ENCODE measurements around the gene HPS4.

The HPS4 gene

GRCh38 chr22:26462051-26462450 lies 21.5 kb downstream of the HPS4 start:
- Histone ChIP-seq H3K79me2 (ENCODE audit: insufficient read depth, low read length) (peaks cover 40% of the 10 kb centered on the region), H3K27ac (ENCODE audit: low read length) (no peak overlapping the region), H3K4me3 (ENCODE audit: low read depth in 1 of 2, low read length in 2 of 2) (no peak overlapping the region), H3K9ac (ENCODE audit: low read depth, low read length) (no peak overlapping the region), H3K9me3 (ENCODE audit: insufficient read depth, low read length, severe bottlenecking) (no peaks in the 10 kb centered on the region), H3K36me3 (ENCODE audit: insufficient read depth, low read length) (peaks cover 97% of the 10 kb centered on the region), H3K4me1 (ENCODE audit: insufficient read depth, low read length) (0 out of 2 replicates have a peak, but pooled peaks cover 2% of the 10 kb centered on the region), H2AFZ (ENCODE audit: low read depth, low read length) (no peak overlapping the region), H4K20me1 (ENCODE audit: insufficient read depth, low read length) (peaks cover 30% of the 10 kb centered on the region), H3K27me3 (ENCODE audit: insufficient read depth, low read length, poor library complexity) (no peaks in the 10 kb centered on the region), H3K4me2 (ENCODE audit: insufficient read depth, low read length) (no peak overlapping the region)
- no peak for DNase-seq
- ATAC-seq (ENCODE audit: insufficient read depth, low read depth): no peak
- TF ChIP-seq CTCF (IDR thresholded peaks at IDR 0.05; ENCODE audit: borderline replicate concordance, extremely low read depth, low read length, poor library complexity, severe bottlenecking): no peak
- TF ChIP-seq EZH2 (IDR thresholded peaks at IDR 0.05; ENCODE audit: borderline replicate concordance, low read depth, low read length, severe bottlenecking): no peak

DNA sequence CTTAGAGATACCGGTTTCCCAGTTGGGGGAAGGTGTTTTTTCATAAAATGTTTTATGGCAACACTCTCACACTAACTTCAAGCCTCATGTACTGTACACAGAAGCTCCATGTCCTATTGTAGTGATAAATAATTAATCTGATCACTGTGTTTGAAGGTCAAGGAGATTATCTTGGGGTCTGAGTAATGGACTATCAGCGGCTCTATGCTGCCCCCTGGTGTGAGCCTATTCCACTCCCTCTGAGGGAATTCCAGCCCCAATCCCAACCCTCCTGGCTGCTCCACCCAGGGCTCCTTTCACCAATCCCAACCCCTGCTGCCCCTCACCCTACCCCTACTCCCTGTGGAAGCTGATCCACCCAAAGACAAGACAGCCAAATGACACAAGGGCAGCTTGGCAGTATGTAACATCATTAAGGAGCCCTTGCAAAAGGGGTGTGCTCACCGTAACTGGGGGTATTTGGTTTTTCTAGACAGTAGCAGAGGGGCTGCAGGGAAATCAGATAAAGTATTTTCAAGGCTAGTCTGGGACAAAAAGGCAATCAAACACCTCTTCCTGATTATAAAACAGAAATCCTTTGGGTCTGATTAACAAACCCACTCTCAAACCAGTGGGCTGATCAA lies 22.3 kb downstream of the HPS4 start:
- DNase-seq (peak; percentile 25), ATAC-seq (ENCODE audit: insufficient read depth, low read depth) (peak; percentile 69)
- H3K9ac ChIP-seq (ENCODE audit: low read depth, low read length): no peak overlapping the region
- no peak overlapping the region for H2AFZ ChIP-seq (ENCODE audit: low read depth, low read length)
- H3K27me3 ChIP-seq (ENCODE audit: insufficient read depth, low read length, poor library complexity): no peaks in the 10 kb centered on the region
- H3K4me2 ChIP-seq (ENCODE audit: insufficient read depth, low read length): no peak overlapping the region
- no peak overlapping the region for H3K27ac ChIP-seq (ENCODE audit: low read length)
- TF ChIP-seq EZH2 (IDR thresholded peaks at IDR 0.05; ENCODE audit: borderline replicate concordance, low read depth, low read length, severe bottlenecking) (no peak), CTCF (IDR thresholded peaks at IDR 0.05; ENCODE audit: borderline replicate concordance, extremely low read depth, low read length, poor library complexity, severe bottlenecking) (peak; percentile 74)
- peaks cover 40% of the 10 kb centered on the region for H3K79me2 ChIP-seq (ENCODE audit: insufficient read depth, low read length)
- peaks cover 30% of the 10 kb centered on the region for H4K20me1 ChIP-seq (ENCODE audit: insufficient read depth, low read length)
- H3K9me3 ChIP-seq (ENCODE audit: insufficient read depth, low read length, severe bottlenecking): no peaks in the 10 kb centered on the region
- 0 out of 2 replicates have a peak, but pooled peaks cover 2% of the 10 kb centered on the region for H3K4me1 ChIP-seq (ENCODE audit: insufficient read depth, low read length)
- no peak overlapping the region for H3K4me3 ChIP-seq (ENCODE audit: low read depth in 1 of 2, low read length in 2 of 2)
- peaks cover 97% of the 10 kb centered on the region for H3K36me3 ChIP-seq (ENCODE audit: insufficient read depth, low read length)

GRCh38 chr22:26460202-26460601 lies 23.4 kb downstream of the HPS4 start:
- Histone ChIP-seq H3K36me3 (ENCODE audit: insufficient read depth, low read length) (peaks cover 94% of the 10 kb centered on the region), H3K4me3 (ENCODE audit: low read depth in 1 of 2, low read length in 2 of 2) (no peak overlapping the region), H3K4me2 (ENCODE audit: insufficient read depth, low read length) (no peak overlapping the region), H3K27ac (ENCODE audit: low read length) (no peak overlapping the region), H3K4me1 (ENCODE audit: insufficient read depth, low read length) (0 out of 2 replicates have a peak, but pooled peaks cover 2% of the 10 kb centered on the region), H3K9me3 (ENCODE audit: insufficient read depth, low read length, severe bottlenecking) (no peaks in the 10 kb centered on the region), H3K79me2 (ENCODE audit: insufficient read depth, low read length) (peaks cover 40% of the 10 kb centered on the region), H2AFZ (ENCODE audit: low read depth, low read length) (no peak overlapping the region), H4K20me1 (ENCODE audit: insufficient read depth, low read length) (peaks cover 30% of the 10 kb centered on the region), H3K9ac (ENCODE audit: low read depth, low read length) (no peak overlapping the region), H3K27me3 (ENCODE audit: insufficient read depth, low read length, poor library complexity) (no peaks in the 10 kb centered on the region)
- TF ChIP-seq CTCF (IDR thresholded peaks at IDR 0.05; ENCODE audit: borderline replicate concordance, extremely low read depth, low read length, poor library complexity, severe bottlenecking): no peak
- no peak for ATAC-seq (ENCODE audit: insufficient read depth, low read depth)
- DNase-seq: no peak
